Lung (tissue), 12 donors: Measurements from ENCODE around the gene ERBB4. TPM values are rescaled to one million over a fixed set of nuclear protein-coding genes. Genes with fewer than 3 reads are reported as not detected.

Experiments used
- ATAC-seq: fragments of 200-7000 bp; cut with Tn5 transposase; one replicate; pipeline ENCODE4 v1.9.1; 2020; ENCODE audit warnings: moderate number of reproducible peaks; ENCODE audit not compliant: insufficient read depth, low FRiP score
- DNase-seq, 3 donors: peaks; one replicate each; pipeline ENCODE4 v3.0.0-alpha.2; 2013 to 2017
- H3K27ac ChIP-seq, 2 donors: one replicate each; pipeline ENCODE4 v1.5.1; 2013; ENCODE audit warnings: mild to moderate bottlenecking in 2 of 2, moderate library complexity in 2 of 2, control low read depth in 1 of 2, inconsistent platforms in 1 of 2, low read depth in 1 of 2, low read length in 1 of 2
- H3K27me3 ChIP-seq, 3 donors: one replicate each; pipeline ENCODE4 v1.5.1; 2013; ENCODE audit warnings: low read length in 2 of 3; ENCODE audit not compliant: control insufficient read depth in 3 of 3, insufficient read depth in 3 of 3
- H3K36me3 ChIP-seq, 4 donors: one replicate each; pipeline ENCODE4 v1.5.1; 2013; ENCODE audit warnings: low read length in 4 of 4, mild to moderate bottlenecking in 1 of 4, moderate library complexity in 1 of 4; ENCODE audit not compliant: control insufficient read depth in 4 of 4, insufficient read depth in 4 of 4
- H3K4me1 ChIP-seq, 5 donors: one replicate each; pipeline ENCODE4 v1.5.1; 2013; ENCODE audit warnings: low read length in 5 of 5, mild to moderate bottlenecking in 2 of 5, moderate library complexity in 1 of 5; ENCODE audit not compliant: control insufficient read depth in 5 of 5, insufficient read depth in 5 of 5
- H3K4me3 ChIP-seq: one replicate; pipeline ENCODE4 v1.5.1; 2013; ENCODE audit warnings: mild to moderate bottlenecking, control low read depth, moderate library complexity
- H3K9ac ChIP-seq, 2 donors: one replicate each; pipeline ENCODE4 v1.5.1; 2013; ENCODE audit warnings: low read length in 2 of 2, control low read depth in 1 of 2; ENCODE audit not compliant: insufficient read depth in 1 of 2
- H3K9me3 ChIP-seq, 4 donors: one replicate each; pipeline ENCODE4 v1.5.1; 2013; ENCODE audit warnings: low read length in 3 of 4, mild to moderate bottlenecking in 1 of 4, moderate library complexity in 1 of 4; ENCODE audit not compliant: control insufficient read depth in 4 of 4, insufficient read depth in 3 of 4
- CTCF ChIP-seq: IDR thresholded peaks from 2 replicates; pipeline ENCODE4 v1.5.1; 2012; ENCODE audit warnings: mild to moderate bottlenecking; ENCODE audit errors: control extremely low read depth, extremely low read depth
- WGBS, 2 donors: extraction: QIAGEN DNeasy Blood & Tissue Kit; methylation state at CpG; one replicate each; pipeline ENCODE4 v1.1.7; 2013; 5-methylcytosine and 5-hydroxymethylcytosine counted together
- polyA plus RNA-seq, 2 donors: library from polyadenylated mRNA; stranded (reverse); fragments of 200-250 nt; gene quantifications; one replicate each; pipeline ENCODE4 v1.2.1, GENCODE V29; 2013
- total RNA-seq, 2 donors: library from RNA; depleted of rRNA in 1 of 2; stranded (reverse); fragments of >200 nt in 1 of 2; gene quantifications; one replicate each; pipeline ENCODE4 v1.2.1, GENCODE V29; 2014 to 2021
- donor health status: control.
- donor health status: control.
- donor health status: Bipolar disorder and iron deficiency.
- donor health status: healthy.
- donor health status: DM: yes; HTN: yes; CAD: no.

ERBB4 gene
- total and polyA plus RNA-seq, 4 donors, result 0.41 to 16.8 (median 5.3) TPM

GRCh38 chr2:211447548-211447947 is 1091.1 kb downstream of the ERBB4 start:
- Histone ChIP-seq H3K4me1 (no peaks in the 10 kb centered on the region), H3K9me3 (no peaks in the 10 kb centered on the region), H3K27me3 (no peaks in the 10 kb centered on the region), H3K9ac (no peak overlapping the region), H3K27ac (no peak overlapping the region), H3K4me3 (no peak overlapping the region), H3K36me3 (no peaks in the 10 kb centered on the region)
- TF ChIP-seq CTCF, result no peak
- DNase-seq, result peak in 1 of 3 donors; percentile 9
- WGBS, 2 donors, result 67 to 74% methylated on average over 1 of the region's 1 CpG
- no peak for ATAC-seq

- WGBS, 2 donors, result 90 to 93% methylated on average over 2 of the region's 2 CpGs
- Histone ChIP-seq H3K27ac (no peak overlapping the region), H3K4me1 (no peaks in the 10 kb centered on the region), H3K9ac (no peak overlapping the region), H3K27me3 (no peaks in the 10 kb centered on the region), H3K36me3 (no peaks in the 10 kb centered on the region), H3K4me3 (no peak overlapping the region), H3K9me3 (peaks cover 0 to 1% (median 0%) of the 10 kb centered on the region in 4 donors)
- DNase-seq (no peak), ATAC-seq (no peak)
- no peak for TF ChIP-seq CTCF
These were observed 1098.5 kb downstream of the ERBB4 start for GRCh38 chr2:211440107-211440506.

- TF ChIP-seq CTCF, result no peak
- 48 to 66% methylated on average over 2 of the region's 2 CpGs for WGBS, 2 donors
- DNase-seq (no peak), ATAC-seq (no peak)
- no peak overlapping the region for H3K27ac ChIP-seq
- no peaks in the 10 kb centered on the region for H3K36me3 ChIP-seq
- peaks cover 0 to 1% (median 0%) of the 10 kb centered on the region in 4 donors for H3K9me3 ChIP-seq
- peaks cover 0 to 2% (median 0%) of the 10 kb centered on the region in 5 donors for H3K4me1 ChIP-seq
- H3K9ac ChIP-seq, result no peak overlapping the region
- no peaks in the 10 kb centered on the region for H3K27me3 ChIP-seq
- no peak overlapping the region for H3K4me3 ChIP-seq
These were observed 1099.6 kb downstream of the ERBB4 start for GRCh38 chr2:211439011-211439410.

- H3K27ac ChIP-seq, result no peak overlapping the region
- H3K9me3 ChIP-seq, result peaks cover 0 to 1% (median 0%) of the 10 kb centered on the region in 4 donors
- H3K4me3 ChIP-seq, result no peak overlapping the region
- no peaks in the 10 kb centered on the region for H3K36me3 ChIP-seq
- peaks cover 0 to 2% (median 0%) of the 10 kb centered on the region in 5 donors for H3K4me1 ChIP-seq
- no peak for DNase-seq
- no peak for TF ChIP-seq CTCF
- 63 to 79% methylated on average over 5 of the region's 5 CpGs for WGBS, 2 donors
- ATAC-seq, result no peak
- no peak overlapping the region for H3K9ac ChIP-seq
- H3K27me3 ChIP-seq, result no peaks in the 10 kb centered on the region
These were observed 1101.2 kb downstream of the ERBB4 start for GRCh38 chr2:211437396-211437795.
